Caco-2 (cell line): Measurements from ENCODE around the gene SMYD3. TPM values are rescaled to one million over a fixed set of nuclear protein-coding genes. Genes with fewer than 3 reads are reported as not detected.

Experiments
- BruUV-seq: library from RNA; stranded (reverse); fragments of 400-500 nt; replicated peaks from 2 replicates; lab custom pipeline; 2021; lab: Mats Ljungman, UMichigan
- CTCF ChIA-PET: fragments of 300-600 bp; sonication (Branson Sonifier 250); formaldehyde crosslinking; loops from one replicate; lab custom pipeline; 2022; ENCODE audit warnings: antibody characterized with exemption; lab: Charles Lee
- POLR2A ChIA-PET: fragments of 300-600 bp; sonication (Branson Sonifier 250); formaldehyde crosslinking; loops from one replicate; lab custom pipeline; 2022; ENCODE audit warnings: antibody characterized with exemption; lab: Charles Lee
- DNase-seq, 2 experiments: peaks; one replicate each; pipeline versions ENCODE4 v3.0.0 to v3.0.0-alpha.2; 2020 to 2022
- H3K27me3 ChIP-seq: replicated peaks from 2 replicates; pipeline ENCODE4 v1.6.0; 2011; ENCODE audit warnings: low read length; ENCODE audit not compliant: control insufficient read depth, insufficient read depth
- H3K36me3 ChIP-seq: 2 replicates; pipeline ENCODE4 v1.5.1; 2011; ENCODE audit warnings: low read length; ENCODE audit not compliant: control insufficient read depth, insufficient read depth
- H3K4me1 ChIP-seq: fragments of 250-450 bp; sonication (Bioruptor Pico); 2 replicates; pipeline ENCODE4 v1.5.1; 2020; ENCODE audit warnings: mild to moderate bottlenecking
- H3K4me3 ChIP-seq: 2 replicates; pipeline ENCODE4 v1.5.1; 2011; ENCODE audit warnings: low read depth, mild to moderate bottlenecking, control low read depth, low read length
- H3K9me3 ChIP-seq: fragments of 250-450 bp; sonication (Bioruptor Pico); 2 replicates; pipeline ENCODE4 v1.5.1; 2020; ENCODE audit warnings: mild to moderate bottlenecking, moderate library complexity
- H3K27ac Mint-ChIP-seq: one replicate; pipeline ENCODE4 v1.8.0; 2022; ENCODE audit warnings: mixed read lengths; ENCODE audit not compliant: unreplicated experiment
- H3K27me3 Mint-ChIP-seq: one replicate; pipeline ENCODE4 v1.8.0; 2022; ENCODE audit warnings: mixed read lengths; ENCODE audit not compliant: insufficient read depth, unreplicated experiment
- H3K36me3 Mint-ChIP-seq: one replicate; pipeline ENCODE4 v1.8.0; 2022; ENCODE audit warnings: mild to moderate bottlenecking, mixed read lengths; ENCODE audit not compliant: insufficient read depth, unreplicated experiment
- H3K4me1 Mint-ChIP-seq: one replicate; pipeline ENCODE4 v1.8.0; 2022; ENCODE audit warnings: low read depth, mixed read lengths; ENCODE audit not compliant: unreplicated experiment
- H3K4me3 Mint-ChIP-seq: one replicate; pipeline ENCODE4 v1.8.0; 2022; ENCODE audit warnings: mild to moderate bottlenecking, moderate library complexity, mixed read lengths; ENCODE audit not compliant: unreplicated experiment
- H3K9me3 Mint-ChIP-seq: one replicate; pipeline ENCODE4 v1.8.0; 2022; ENCODE audit warnings: mixed read lengths; ENCODE audit not compliant: unreplicated experiment
- intact Hi-C: fragments of 100-400 bp; cut with micrococcal nuclease; formaldehyde crosslinking; loops from one replicate; pipeline ENCODE4 v1.10.0; 2022; ENCODE audit not compliant: unreplicated experiment
- total RNA-seq: library from RNA; stranded (reverse); gene quantifications from 2 replicates; pipeline ENCODE4 v1.2.3, GENCODE V29; 2022
- TF ChIP-seq, protein P1 (sequence below), 2 experiments: fragments of 200-600 bp in 1 of 2; IDR thresholded peaks; 1 replicate in 1 of 2; 2 replicates in 1 of 2; pipeline versions ENCODE4 v1.5.1 to v1.8.0; 2011 to 2022; ENCODE audit warnings: antibody characterized with exemption in 1 of 2, control low read depth in 1 of 2, inconsistent platforms in 1 of 2, low read depth in 1 of 2, low read length in 1 of 2, mild to moderate bottlenecking in 1 of 2, moderate library complexity in 1 of 2; ENCODE audit not compliant: insufficient read depth in 1 of 2, severe bottlenecking in 1 of 2, unreplicated experiment in 1 of 2

The SMYD3 gene
- total RNA-seq, 1 experiment from 2014 or later, result 33.0 TPM

DNA sequence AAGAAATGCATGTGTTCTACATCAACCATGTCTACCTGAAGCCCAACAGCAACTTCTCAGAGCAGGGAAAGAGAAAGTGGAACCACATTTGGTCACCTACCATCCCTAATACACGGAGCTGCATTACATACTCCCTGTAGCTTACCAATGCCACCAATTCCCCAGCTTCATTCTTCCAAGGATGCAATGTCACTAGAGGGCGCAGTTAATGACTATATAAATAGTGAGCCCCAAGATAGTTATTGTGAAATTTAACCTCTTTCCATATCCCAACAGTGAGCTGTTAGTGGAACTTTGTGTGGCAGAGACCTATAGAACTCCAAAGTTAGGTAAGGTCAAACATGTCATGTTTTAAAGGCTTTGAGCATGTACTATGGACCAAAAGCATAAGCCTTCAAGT, 618.3 kb downstream of the SMYD3 start:
- no peak overlapping the region for H3K4me3 ChIP-seq
- DNase-seq, result peak in 1 of 2 experiments; percentile 39
- no peaks in the 10 kb centered on the region for H3K27me3 ChIP-seq
- TF ChIP-seq, protein P1, sequence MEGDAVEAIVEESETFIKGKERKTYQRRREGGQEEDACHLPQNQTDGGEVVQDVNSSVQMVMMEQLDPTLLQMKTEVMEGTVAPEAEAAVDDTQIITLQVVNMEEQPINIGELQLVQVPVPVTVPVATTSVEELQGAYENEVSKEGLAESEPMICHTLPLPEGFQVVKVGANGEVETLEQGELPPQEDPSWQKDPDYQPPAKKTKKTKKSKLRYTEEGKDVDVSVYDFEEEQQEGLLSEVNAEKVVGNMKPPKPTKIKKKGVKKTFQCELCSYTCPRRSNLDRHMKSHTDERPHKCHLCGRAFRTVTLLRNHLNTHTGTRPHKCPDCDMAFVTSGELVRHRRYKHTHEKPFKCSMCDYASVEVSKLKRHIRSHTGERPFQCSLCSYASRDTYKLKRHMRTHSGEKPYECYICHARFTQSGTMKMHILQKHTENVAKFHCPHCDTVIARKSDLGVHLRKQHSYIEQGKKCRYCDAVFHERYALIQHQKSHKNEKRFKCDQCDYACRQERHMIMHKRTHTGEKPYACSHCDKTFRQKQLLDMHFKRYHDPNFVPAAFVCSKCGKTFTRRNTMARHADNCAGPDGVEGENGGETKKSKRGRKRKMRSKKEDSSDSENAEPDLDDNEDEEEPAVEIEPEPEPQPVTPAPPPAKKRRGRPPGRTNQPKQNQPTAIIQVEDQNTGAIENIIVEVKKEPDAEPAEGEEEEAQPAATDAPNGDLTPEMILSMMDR (IDR thresholded peaks at IDR 0.05; ENCODE audit: insufficient read depth in 1 of 2, low read depth in 1 of 2, low read length in 1 of 2, severe bottlenecking in 1 of 2, unreplicated experiment in 1 of 2), result peak; percentile 10 to 51
- ChIA-PET CTCF (interaction anchor here (0.6 to 1.1 kb wide), 11 partner anchors 9 to 736 kb away, joined by 3 to 12 read pairs (median 4); no protein-coding TSS in a partner anchor), POLR2A (no interaction called here)
- no peaks in the 10 kb centered on the region for H3K9me3 ChIP-seq
- intact Hi-C loops, result loop anchor here (1.0 to 2.0 kb wide), 2 partner anchors 114 to 736 kb away; no protein-coding TSS in a partner anchor
- no peaks in the 10 kb centered on the region for H3K36me3 ChIP-seq
- H3K9me3 Mint-ChIP-seq, result peaks cover 15% of the 10 kb centered on the region
- no peaks in the 10 kb centered on the region for H3K36me3 Mint-ChIP-seq
- no peak overlapping the region for H3K27ac Mint-ChIP-seq
- H3K4me3 Mint-ChIP-seq, result no peak overlapping the region
- no peaks in the 10 kb centered on the region for H3K27me3 Mint-ChIP-seq
- H3K4me1 Mint-ChIP-seq, result no peaks in the 10 kb centered on the region
- BruUV-seq, result no TSS peak
- H3K4me1 ChIP-seq, result no peaks in the 10 kb centered on the region

DNA sequence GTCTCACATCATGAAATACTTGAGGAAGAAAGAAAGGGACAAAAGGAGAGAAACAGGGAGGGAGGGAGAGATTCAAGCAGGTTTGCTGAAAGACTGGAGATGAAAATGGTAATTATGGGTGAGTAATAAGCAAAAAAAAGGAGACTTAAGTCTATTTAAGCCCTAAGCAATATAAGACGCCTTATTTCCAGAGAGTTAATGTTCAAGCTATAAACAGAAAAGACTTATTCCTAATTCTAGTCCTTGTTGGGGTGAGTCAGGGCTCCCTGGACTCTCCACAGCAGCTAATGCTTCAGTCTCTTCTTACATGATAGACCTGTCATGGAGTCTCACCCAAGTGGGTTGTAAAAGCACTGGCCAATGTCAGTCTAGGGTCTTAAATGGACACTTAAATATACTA, 619.2 kb downstream of the SMYD3 start:
- no peaks in the 10 kb centered on the region for H3K4me1 Mint-ChIP-seq
- H3K27ac Mint-ChIP-seq, result no peak overlapping the region
- H3K36me3 ChIP-seq, result no peaks in the 10 kb centered on the region
- POLR2A ChIA-PET, result no interaction called here
- intact Hi-C loops, result loop anchor here (1.0 to 2.0 kb wide), 2 partner anchors 115 to 735 kb away; no protein-coding TSS in a partner anchor
- CTCF ChIA-PET, result no interaction called here
- H3K36me3 Mint-ChIP-seq, result no peaks in the 10 kb centered on the region
- no peak overlapping the region for H3K4me3 Mint-ChIP-seq
- H3K9me3 ChIP-seq, result no peaks in the 10 kb centered on the region
- BruUV-seq, result no TSS peak
- no peak overlapping the region for H3K4me3 ChIP-seq
- H3K4me1 ChIP-seq, result no peaks in the 10 kb centered on the region
- no peaks in the 10 kb centered on the region for H3K27me3 Mint-ChIP-seq
- H3K27me3 ChIP-seq, result no peaks in the 10 kb centered on the region
- DNase-seq, result no peak
- H3K9me3 Mint-ChIP-seq, result peaks cover 15% of the 10 kb centered on the region
- TF ChIP-seq, protein P1 (IDR thresholded peaks at IDR 0.05; ENCODE audit: insufficient read depth in 1 of 2, low read depth in 1 of 2, low read length in 1 of 2, severe bottlenecking in 1 of 2, unreplicated experiment in 1 of 2), result no peak

DNA sequence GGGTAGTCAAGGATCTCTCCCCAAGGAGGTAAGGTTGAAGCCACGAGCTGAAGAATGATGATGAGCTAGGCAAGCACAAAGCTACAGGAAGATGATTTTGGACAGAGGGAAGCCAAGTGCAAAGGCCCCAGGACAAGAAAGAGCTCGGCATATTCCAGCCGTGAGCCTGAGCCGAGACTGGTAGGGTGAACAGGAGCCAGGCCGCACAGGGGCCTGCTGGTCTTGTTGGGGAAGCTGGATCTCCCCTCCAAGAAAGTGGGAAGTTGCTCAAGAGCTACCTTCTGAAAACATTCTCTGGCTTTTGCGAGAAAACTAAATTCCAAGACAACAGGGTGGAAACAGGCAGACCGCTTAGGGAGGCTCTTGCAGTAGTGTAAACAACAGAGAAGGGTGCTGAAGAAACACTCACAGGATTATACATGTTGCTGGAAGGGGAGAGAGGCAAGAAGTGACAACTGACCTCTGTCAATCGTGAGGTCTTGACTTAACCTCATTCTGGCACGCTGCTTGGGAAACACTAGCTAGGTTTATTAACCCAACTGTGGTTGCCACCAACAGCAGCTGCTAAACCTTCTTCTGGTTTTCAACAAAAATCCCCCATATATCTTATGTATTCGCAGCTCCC, 625.2 kb downstream of the SMYD3 start:
- H3K9me3 Mint-ChIP-seq, result no peaks in the 10 kb centered on the region
- DNase-seq, result no peak
- H3K27me3 ChIP-seq, result no peaks in the 10 kb centered on the region
- H3K36me3 ChIP-seq, result no peaks in the 10 kb centered on the region
- no peaks in the 10 kb centered on the region for H3K4me1 Mint-ChIP-seq
- BruUV-seq, result no TSS peak
- ChIA-PET CTCF (no interaction called here), POLR2A (interaction anchor here (0.6 kb wide), 1 partner anchor 41 kb away, joined by 4 read pairs; no protein-coding TSS in a partner anchor)
- no peaks in the 10 kb centered on the region for H3K9me3 ChIP-seq
- TF ChIP-seq, protein P1 (IDR thresholded peaks at IDR 0.05; ENCODE audit: insufficient read depth in 1 of 2, low read depth in 1 of 2, low read length in 1 of 2, severe bottlenecking in 1 of 2, unreplicated experiment in 1 of 2), result no peak
- no peaks in the 10 kb centered on the region for H3K36me3 Mint-ChIP-seq
- no peaks in the 10 kb centered on the region for H3K27me3 Mint-ChIP-seq
- H3K4me3 ChIP-seq, result no peak overlapping the region
- no peak overlapping the region for H3K4me3 Mint-ChIP-seq
- H3K4me1 ChIP-seq, result peaks cover 4% of the 10 kb centered on the region
- intact Hi-C loops, result no loop called here
- no peak overlapping the region for H3K27ac Mint-ChIP-seq
